Lower lobe of right lung (tissue), 2 donors: ENCODE results near the gene ANAPC13. TPM values are rescaled to one million over a fixed set of nuclear protein-coding genes. Genes with fewer than 3 reads are reported as not detected.

Experiments used
- ATAC-seq, 2 donors: fragments of 200-7000 bp; cut with Tn5 transposase; one replicate each; pipeline ENCODE4 v1.9.1; 2020 to 2022; ENCODE audit warnings: mild to moderate bottlenecking in 2 of 2, moderate library complexity in 2 of 2
- DNase-seq: peaks from one replicate; pipeline ENCODE4 v3.0.0-alpha.2; 2020
- H3K27ac ChIP-seq: fragments of 200-600 bp; one replicate; pipeline ENCODE4 v1.8.0; 2022
- H3K27me3 ChIP-seq: fragments of 200-600 bp; one replicate; pipeline ENCODE4 v1.8.0; 2022; ENCODE audit warnings: low read depth
- H3K36me3 ChIP-seq: fragments of 200-600 bp; one replicate; pipeline ENCODE4 v1.8.0; 2022; ENCODE audit warnings: mild to moderate bottlenecking
- H3K4me1 ChIP-seq: fragments of 200-600 bp; one replicate; pipeline ENCODE4 v1.8.0; 2022
- H3K4me3 ChIP-seq: fragments of 200-600 bp; one replicate; pipeline ENCODE4 v1.8.0; 2022; ENCODE audit warnings: mild to moderate bottlenecking
- H3K9me3 ChIP-seq: fragments of 200-600 bp; one replicate; pipeline ENCODE4 v1.8.0; 2022
- intact Hi-C: fragments of 100-400 bp; cut with DNase I; formaldehyde crosslinking; loops from one replicate; pipeline ENCODE4 v1.11.0; 2022
- total RNA-seq: library from RNA; stranded (reverse); fragmentation: NEBNext Ultra II Directional; extraction: Animal tissue kit (Norgen Biotek cat#: 25700); gene quantifications from one replicate; pipeline ENCODE4 v1.2.1, GENCODE V29; 2021
- TF ChIP-seq, protein P1 (sequence below): fragments of 200-600 bp; IDR thresholded peaks from one replicate; pipeline ENCODE4 v1.8.0; 2022; ENCODE audit warnings: antibody characterized with exemption, mild to moderate bottlenecking
- donor health status: DM: no; HTN: yes; CAD: no; lungs with severe emphysema.

Gene ANAPC13
- total RNA-seq, 1 donor from 2014 or later: 53.1 TPM

DNA sequence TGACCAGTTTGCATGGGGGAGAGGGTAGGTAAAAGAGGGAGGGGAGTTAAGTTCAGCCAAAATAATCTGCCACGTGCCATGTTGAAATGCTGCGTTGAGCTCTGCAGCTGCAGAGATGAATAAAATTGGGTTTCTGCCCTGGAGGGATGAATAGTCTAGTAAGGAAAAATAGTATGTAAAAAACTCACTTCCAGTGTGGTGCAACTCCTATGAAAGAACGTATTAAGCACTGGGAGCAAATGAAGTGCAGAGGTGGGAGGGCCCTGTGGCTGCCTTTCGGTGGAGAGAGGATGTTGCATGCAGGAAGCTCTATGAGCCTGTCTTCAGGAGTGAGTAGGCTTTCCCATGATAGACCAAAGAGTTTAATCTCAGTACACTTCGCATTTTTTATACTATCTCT, 8.7 kb upstream of the ANAPC13 start:
- intact Hi-C loops: no loop called here
- H3K4me3 ChIP-seq: no peak overlapping the region
- H3K27ac ChIP-seq: no peak overlapping the region
- H3K9me3 ChIP-seq: no peaks in the 10 kb centered on the region
- no peaks in the 10 kb centered on the region for H3K36me3 ChIP-seq
- ATAC-seq (no peak), DNase-seq (no peak)
- TF ChIP-seq, protein P1, sequence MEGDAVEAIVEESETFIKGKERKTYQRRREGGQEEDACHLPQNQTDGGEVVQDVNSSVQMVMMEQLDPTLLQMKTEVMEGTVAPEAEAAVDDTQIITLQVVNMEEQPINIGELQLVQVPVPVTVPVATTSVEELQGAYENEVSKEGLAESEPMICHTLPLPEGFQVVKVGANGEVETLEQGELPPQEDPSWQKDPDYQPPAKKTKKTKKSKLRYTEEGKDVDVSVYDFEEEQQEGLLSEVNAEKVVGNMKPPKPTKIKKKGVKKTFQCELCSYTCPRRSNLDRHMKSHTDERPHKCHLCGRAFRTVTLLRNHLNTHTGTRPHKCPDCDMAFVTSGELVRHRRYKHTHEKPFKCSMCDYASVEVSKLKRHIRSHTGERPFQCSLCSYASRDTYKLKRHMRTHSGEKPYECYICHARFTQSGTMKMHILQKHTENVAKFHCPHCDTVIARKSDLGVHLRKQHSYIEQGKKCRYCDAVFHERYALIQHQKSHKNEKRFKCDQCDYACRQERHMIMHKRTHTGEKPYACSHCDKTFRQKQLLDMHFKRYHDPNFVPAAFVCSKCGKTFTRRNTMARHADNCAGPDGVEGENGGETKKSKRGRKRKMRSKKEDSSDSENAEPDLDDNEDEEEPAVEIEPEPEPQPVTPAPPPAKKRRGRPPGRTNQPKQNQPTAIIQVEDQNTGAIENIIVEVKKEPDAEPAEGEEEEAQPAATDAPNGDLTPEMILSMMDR: no peak
- peaks cover 6% of the 10 kb centered on the region for H3K4me1 ChIP-seq
- no peaks in the 10 kb centered on the region for H3K27me3 ChIP-seq

DNA sequence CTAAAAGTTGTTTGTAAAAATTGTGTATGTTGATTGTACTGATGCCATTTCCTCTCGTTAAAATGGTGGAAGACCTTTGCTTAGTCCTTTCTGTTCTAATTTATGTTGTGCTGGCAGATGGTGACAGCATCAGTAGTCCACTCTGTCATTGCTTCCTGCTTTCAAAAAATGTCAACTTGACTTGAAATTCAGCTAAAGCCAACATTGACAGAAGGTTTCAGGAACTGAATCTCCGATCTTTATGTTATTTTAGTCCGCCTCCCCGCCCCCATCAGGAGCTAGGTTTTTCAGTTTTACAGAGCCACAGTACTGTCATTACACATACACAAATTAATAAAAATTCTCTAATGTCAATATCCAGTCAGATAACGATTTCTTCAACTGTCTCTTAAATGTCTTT, 1.6 kb upstream of the ANAPC13 start:
- no peaks in the 10 kb centered on the region for H3K27me3 ChIP-seq
- TF ChIP-seq, protein P1: no peak
- DNase-seq (no peak), ATAC-seq (no peak)
- peaks cover 3% of the 10 kb centered on the region for H3K36me3 ChIP-seq
- peaks cover 40% of the 10 kb centered on the region for H3K4me1 ChIP-seq
- peak overlapping the region; percentile 97 for H3K27ac ChIP-seq
- H3K9me3 ChIP-seq: no peaks in the 10 kb centered on the region
- peak overlapping the region; percentile 88 for H3K4me3 ChIP-seq
- intact Hi-C loops: no loop called here

DNA sequence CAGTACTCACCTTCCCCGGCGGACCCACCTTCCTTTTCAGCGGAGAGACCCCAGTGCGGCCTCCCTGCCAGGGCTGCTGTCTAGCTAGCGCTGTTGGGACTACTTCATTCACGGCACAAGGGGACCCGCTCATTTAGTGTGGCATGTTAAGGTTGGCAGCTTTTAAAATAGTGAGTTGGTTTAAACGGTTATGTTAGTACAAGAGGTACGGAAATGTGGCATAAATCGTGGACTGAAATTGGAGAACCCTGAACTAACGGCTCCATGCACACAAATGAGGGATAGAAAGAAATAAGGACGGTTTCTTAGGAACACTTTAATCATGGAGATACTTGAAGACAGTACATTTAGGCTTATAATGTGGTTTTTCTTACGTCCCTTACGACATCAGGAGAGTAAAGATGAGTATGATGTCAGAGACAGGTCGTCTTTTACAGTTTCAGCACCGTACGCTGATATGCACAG, 824 bp upstream of the ANAPC13 start:
- H3K36me3 ChIP-seq: peaks cover 11% of the 10 kb centered on the region
- TF ChIP-seq, protein P1: no peak
- H3K4me3 ChIP-seq: peak overlapping the region; percentile 88
- DNase-seq (no peak), ATAC-seq (peak; percentile 3 to 20)
- peaks cover 37% of the 10 kb centered on the region for H3K4me1 ChIP-seq
- peak overlapping the region; percentile 97 for H3K27ac ChIP-seq
- no peaks in the 10 kb centered on the region for H3K9me3 ChIP-seq
- intact Hi-C loops: no loop called here
- H3K27me3 ChIP-seq: no peaks in the 10 kb centered on the region

DNA sequence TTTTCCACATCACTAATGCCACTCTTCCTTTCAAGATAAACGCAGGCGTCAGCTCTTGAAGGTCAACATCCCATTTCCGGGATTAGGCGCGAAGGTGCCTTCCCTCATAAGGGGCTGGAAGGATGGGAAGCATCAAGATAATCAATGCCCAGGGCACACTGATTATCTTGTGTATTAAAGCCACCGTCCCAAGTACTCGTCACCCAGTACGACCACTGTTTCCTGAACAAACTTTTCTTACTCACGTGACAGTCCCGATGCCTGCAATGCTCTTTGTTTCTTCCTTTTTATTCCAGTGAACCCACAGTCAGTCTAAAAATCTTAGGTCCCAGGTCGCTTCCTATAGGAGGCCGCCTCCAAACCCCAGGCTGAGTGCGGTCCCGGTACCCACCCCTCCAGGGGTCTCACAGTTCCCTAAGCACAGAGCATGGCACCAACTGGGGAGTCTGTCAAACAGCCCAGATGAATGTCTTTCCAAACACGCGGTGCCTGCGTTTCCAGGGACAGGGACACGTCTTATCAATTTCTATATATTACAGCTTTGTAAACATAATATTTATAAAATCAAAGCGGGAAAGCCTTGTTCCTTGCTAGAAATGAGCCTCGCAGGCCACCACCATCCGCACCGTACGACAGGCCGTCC, 589 bp downstream of the ANAPC13 start:
- Histone ChIP-seq H3K4me1 (peaks cover 37% of the 10 kb centered on the region), H3K27ac (peak overlapping the region; percentile 97), H3K36me3 (peaks cover 25% of the 10 kb centered on the region), H3K4me3 (peak overlapping the region; percentile 88), H3K9me3 (no peaks in the 10 kb centered on the region), H3K27me3 (no peaks in the 10 kb centered on the region)
- peak in 1 of 2 donors; percentile 5 for ATAC-seq
- peak; percentile 94 for DNase-seq
- TF ChIP-seq, protein P1: no peak
- intact Hi-C loops: no loop called here

DNA sequence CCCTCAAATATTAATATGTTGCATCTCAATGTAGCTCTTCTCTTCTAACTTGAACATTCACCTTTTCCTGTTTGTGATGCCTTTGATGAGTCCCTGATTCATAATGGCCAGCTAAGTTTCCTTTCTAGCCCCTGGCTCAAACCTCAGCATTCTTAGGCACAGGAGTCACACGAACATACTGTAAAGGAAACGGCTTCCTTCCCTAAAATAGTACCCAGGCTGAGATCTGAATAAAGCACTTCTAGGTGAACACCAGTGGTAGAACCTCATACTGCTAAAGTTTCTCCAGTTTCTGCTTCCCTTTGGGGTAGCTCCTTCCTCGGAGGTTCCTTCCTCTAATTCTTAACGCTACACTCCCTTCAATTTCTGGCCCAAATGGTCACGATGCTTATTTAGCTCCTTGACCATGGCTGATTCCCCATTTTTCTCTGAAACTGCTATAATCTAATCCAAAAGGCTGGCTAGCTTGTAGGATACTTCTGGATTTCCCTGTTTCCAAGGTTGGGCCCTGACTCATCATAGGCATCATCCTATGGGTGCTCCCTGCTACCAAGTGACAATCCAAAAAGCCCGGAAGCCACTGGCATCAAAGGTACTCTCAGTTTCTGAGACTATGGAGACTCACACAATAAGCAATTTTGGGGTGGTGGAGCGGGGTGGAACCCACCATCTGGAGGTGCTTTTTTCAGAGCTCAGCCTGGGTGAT, 2.4 kb downstream of the ANAPC13 start:
- H3K36me3 ChIP-seq: peaks cover 41% of the 10 kb centered on the region
- H3K27ac ChIP-seq: peak overlapping the region; percentile 39
- DNase-seq: no peak
- intact Hi-C loops: no loop called here
- TF ChIP-seq, protein P1: no peak
- no peaks in the 10 kb centered on the region for H3K27me3 ChIP-seq
- ATAC-seq: no peak
- H3K4me1 ChIP-seq: peaks cover 43% of the 10 kb centered on the region
- H3K4me3 ChIP-seq: no peak overlapping the region
- H3K9me3 ChIP-seq: no peaks in the 10 kb centered on the region
